ENCODE measurements around the gene FTSJ3. TPM values are rescaled to one million over a fixed set of nuclear protein-coding genes. Genes with fewer than 3 reads are reported as not detected.
A peak's percentile ranks its signal among the peaks of the same experiment; 100 is the strongest.

FTSJ3 gene
- total and polyA plus RNA-seq, 2 experiments from 2014 or later: 28.5 to 30.0 TPM

DNA sequence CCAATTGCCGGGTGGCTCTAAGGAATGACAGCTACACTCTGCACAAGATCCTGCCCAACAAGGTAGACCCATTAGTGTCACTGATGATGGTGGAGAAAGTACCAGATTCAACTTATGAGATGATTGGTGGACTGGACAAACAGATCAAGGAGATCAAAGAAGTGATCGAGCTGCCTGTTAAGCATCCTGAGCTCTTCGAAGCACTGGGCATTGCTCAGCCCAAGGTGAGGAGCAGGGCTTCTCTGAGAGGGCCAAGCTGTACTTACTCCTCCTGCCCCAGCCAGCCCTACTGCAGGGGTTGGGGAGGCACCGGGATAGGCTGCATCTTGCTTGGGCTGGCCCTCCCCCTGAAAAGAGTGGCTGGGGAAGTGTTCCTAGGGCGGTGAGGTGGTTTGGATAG, 2.8 kb upstream of the FTSJ3 start:
- no peak for TF ChIP-seq EZH2phosphoT487 (IDR thresholded peaks at IDR 0.05; ENCODE audit: low read depth, severe bottlenecking, unreplicated experiment)
- TF ChIP-seq, protein P1, sequence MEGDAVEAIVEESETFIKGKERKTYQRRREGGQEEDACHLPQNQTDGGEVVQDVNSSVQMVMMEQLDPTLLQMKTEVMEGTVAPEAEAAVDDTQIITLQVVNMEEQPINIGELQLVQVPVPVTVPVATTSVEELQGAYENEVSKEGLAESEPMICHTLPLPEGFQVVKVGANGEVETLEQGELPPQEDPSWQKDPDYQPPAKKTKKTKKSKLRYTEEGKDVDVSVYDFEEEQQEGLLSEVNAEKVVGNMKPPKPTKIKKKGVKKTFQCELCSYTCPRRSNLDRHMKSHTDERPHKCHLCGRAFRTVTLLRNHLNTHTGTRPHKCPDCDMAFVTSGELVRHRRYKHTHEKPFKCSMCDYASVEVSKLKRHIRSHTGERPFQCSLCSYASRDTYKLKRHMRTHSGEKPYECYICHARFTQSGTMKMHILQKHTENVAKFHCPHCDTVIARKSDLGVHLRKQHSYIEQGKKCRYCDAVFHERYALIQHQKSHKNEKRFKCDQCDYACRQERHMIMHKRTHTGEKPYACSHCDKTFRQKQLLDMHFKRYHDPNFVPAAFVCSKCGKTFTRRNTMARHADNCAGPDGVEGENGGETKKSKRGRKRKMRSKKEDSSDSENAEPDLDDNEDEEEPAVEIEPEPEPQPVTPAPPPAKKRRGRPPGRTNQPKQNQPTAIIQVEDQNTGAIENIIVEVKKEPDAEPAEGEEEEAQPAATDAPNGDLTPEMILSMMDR (IDR thresholded peaks at IDR 0.05; ENCODE audit: poor library complexity): no peak
- TF ChIP-seq EZH2 (IDR thresholded peaks at IDR 0.05; ENCODE audit: borderline replicate concordance): no peak
- H4K20me1 ChIP-seq (ENCODE audit: insufficient read depth, poor library complexity, severe bottlenecking): no peaks in the 10 kb centered on the region

DNA sequence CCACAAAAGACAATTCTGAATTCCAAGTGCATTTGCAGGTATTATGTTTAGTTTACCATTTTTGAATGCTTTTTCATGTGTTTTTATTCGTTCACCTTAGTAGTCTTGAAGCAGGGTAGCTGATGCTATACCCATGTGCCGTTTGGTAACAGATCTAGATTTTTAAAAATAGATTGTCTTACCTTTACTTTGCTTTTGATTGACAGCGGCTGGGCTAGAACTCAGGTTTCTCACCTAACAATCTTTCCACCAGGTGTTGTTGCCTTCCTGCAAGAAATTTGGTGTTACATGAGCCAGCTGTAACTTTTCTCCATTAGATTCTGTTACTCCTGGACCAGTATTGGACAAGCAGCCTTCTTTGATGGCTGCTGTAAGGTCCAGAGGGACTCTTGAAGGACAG, 1.5 kb upstream of the FTSJ3 start:
- no peak overlapping the region for H3K27ac ChIP-seq
- peaks cover 4% of the 10 kb centered on the region for H3K36me3 ChIP-seq (replicated peaks; ENCODE audit: insufficient read depth, low read depth)
- H3K4me3 ChIP-seq: peak overlapping the region; percentile 72

More for the DNA sequence above, 2.8 kb upstream of the FTSJ3 start:
- Histone ChIP-seq H3K27ac (no peak overlapping the region), H3K27me3 (no peaks in the 10 kb centered on the region), H3K36me3 (replicated peaks; ENCODE audit: insufficient read depth, low read depth) (peaks cover 4% of the 10 kb centered on the region), H3K9me3 (ENCODE audit: low read depth) (no peaks in the 10 kb centered on the region), H3K4me1 (ENCODE audit: insufficient read depth) (peaks cover 20% of the 10 kb centered on the region), H3K4me3 (no peak overlapping the region), H3K9me2 (replicated peaks; ENCODE audit: insufficient read depth) (no peaks in the 10 kb centered on the region), H2AFZ (no peak overlapping the region), H3K79me2 (peaks cover 38% of the 10 kb centered on the region), H3K4me2 (no peak overlapping the region)
- DNase-seq (ENCODE audit: low spot score): no peak
- WGBS (ENCODE audit: low lambda C conversion rate, missing lambda C conversion rate): 94% methylated on average over 5 of the region's 5 CpGs

DNA sequence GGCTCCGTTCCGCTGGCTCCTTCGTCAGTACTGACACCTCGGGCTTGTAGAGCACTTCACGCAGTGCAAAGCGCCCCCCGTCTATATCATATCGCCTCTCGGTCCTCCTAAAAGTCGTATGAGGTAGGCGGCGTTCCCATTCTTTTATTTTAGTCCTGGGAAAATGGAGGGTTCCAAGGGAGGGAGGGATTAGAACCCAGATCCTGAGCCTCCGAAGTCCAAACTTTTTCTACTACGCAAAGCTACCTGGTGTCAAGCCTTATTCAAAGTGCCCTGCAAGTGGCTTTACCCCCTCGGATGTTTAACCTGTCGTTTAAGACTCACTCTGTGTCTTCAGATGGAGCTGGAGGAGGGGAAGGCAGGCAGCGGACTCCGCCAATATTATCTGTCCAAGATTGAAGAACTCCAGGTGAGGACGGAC, 348 bp upstream of the FTSJ3 start:
- Histone ChIP-seq H3K27ac (peak overlapping the region; percentile 91), H3K4me2 (peak overlapping the region; percentile 98), H3K4me3 (peak overlapping the region; percentile 72), H3K4me1 (ENCODE audit: insufficient read depth) (peaks cover 20% of the 10 kb centered on the region), H3K27me3 (no peaks in the 10 kb centered on the region), H3K36me3 (replicated peaks; ENCODE audit: insufficient read depth, low read depth) (peaks cover 4% of the 10 kb centered on the region), H3K9me3 (ENCODE audit: low read depth) (no peaks in the 10 kb centered on the region), H3K79me2 (peaks cover 49% of the 10 kb centered on the region), H2AFZ (peak overlapping the region; percentile 41), H4K20me1 (ENCODE audit: insufficient read depth, poor library complexity, severe bottlenecking) (no peaks in the 10 kb centered on the region), H3K9me2 (replicated peaks; ENCODE audit: insufficient read depth) (no peaks in the 10 kb centered on the region)
- TF ChIP-seq, protein P1 (IDR thresholded peaks at IDR 0.05; ENCODE audit: poor library complexity): no peak
- TF ChIP-seq EZH2 (IDR thresholded peaks at IDR 0.05; ENCODE audit: borderline replicate concordance) (no peak), EZH2phosphoT487 (IDR thresholded peaks at IDR 0.05; ENCODE audit: low read depth, severe bottlenecking, unreplicated experiment) (no peak)
- WGBS (ENCODE audit: low lambda C conversion rate, missing lambda C conversion rate): 5% methylated on average over 19 of the region's 19 CpGs
- no peak for DNase-seq (ENCODE audit: low spot score)

More for the DNA sequence above, 1.5 kb upstream of the FTSJ3 start:
- Histone ChIP-seq H3K9me2 (replicated peaks; ENCODE audit: insufficient read depth) (no peaks in the 10 kb centered on the region), H2AFZ (no peak overlapping the region), H3K4me1 (ENCODE audit: insufficient read depth) (peaks cover 20% of the 10 kb centered on the region), H3K79me2 (peaks cover 48% of the 10 kb centered on the region), H4K20me1 (ENCODE audit: insufficient read depth, poor library complexity, severe bottlenecking) (no peaks in the 10 kb centered on the region), H3K4me2 (peak overlapping the region; percentile 98), H3K27me3 (no peaks in the 10 kb centered on the region), H3K9me3 (ENCODE audit: low read depth) (no peaks in the 10 kb centered on the region)
- DNase-seq (ENCODE audit: low spot score): no peak
- 99% methylated on average over 3 of the region's 3 CpGs for WGBS (ENCODE audit: low lambda C conversion rate, missing lambda C conversion rate)
- TF ChIP-seq, protein P1 (IDR thresholded peaks at IDR 0.05; ENCODE audit: poor library complexity): no peak
- TF ChIP-seq EZH2 (IDR thresholded peaks at IDR 0.05; ENCODE audit: borderline replicate concordance) (no peak), EZH2phosphoT487 (IDR thresholded peaks at IDR 0.05; ENCODE audit: low read depth, severe bottlenecking, unreplicated experiment) (no peak)
